HCT116 (cell line): ENCODE data around the gene TRPC6. TPM values are rescaled to one million over a fixed set of nuclear protein-coding genes. Genes with fewer than 3 reads are reported as not detected.

ENCODE experiments used
- ATAC-seq: fragments of 200-7000 bp; cut with Tn5 transposase; 2 replicates; pipeline ENCODE4 v1.9.1; 2020; ENCODE audit warnings: mild to moderate bottlenecking, moderate library complexity
- BruUV-seq: library from RNA; stranded (reverse); fragments of 400-500 nt; replicated peaks from 2 replicates; lab custom pipeline; 2021; lab: Mats Ljungman, UMichigan
- CTCF ChIA-PET: fragments of 300-600 bp; sonication (Branson Sonifier 250); formaldehyde crosslinking; loops from one replicate; lab custom pipeline; 2021; ENCODE audit warnings: antibody characterized with exemption; lab: Charles Lee
- POLR2A ChIA-PET: fragments of 300-600, 350-600 bp; sonication (Branson Sonifier 250); formaldehyde crosslinking; loops from one replicate; lab custom pipeline; 2021; ENCODE audit warnings: antibody characterized with exemption; lab: Charles Lee
- RAD21 ChIA-PET, 2 experiments: fragments of 300-600 bp; sonication (Branson Sonifier 250); formaldehyde crosslinking; loops; one replicate each; lab custom pipeline; 2023; ENCODE audit warnings: low total read pairs in 2 of 2; ENCODE audit not compliant: uncharacterized antibody in 2 of 2, unreplicated experiment in 2 of 2, low non-redundant PET in 1 of 2; lab: Charles Lee
- DNase-seq: peaks from one replicate; pipeline ENCODE4 v3.0.0-alpha.2; 2010; ENCODE audit warnings: low read depth, low spot score
- H2AFZ ChIP-seq: fragments of 200-600 bp; shearing (Covaris generic), sonication (generic); 2 replicates; pipeline ENCODE4 v1.6.1; 2017; ENCODE audit warnings: low read depth, mixed run types, mixed read lengths, antibody characterized with exemption, low read length; ENCODE audit not compliant: poor library complexity, severe bottlenecking
- H3K27ac ChIP-seq: 2 replicates; pipeline ENCODE4 v1.5.1; 2012; ENCODE audit warnings: low read depth, low read length
- H3K27me3 ChIP-seq: fragments of 200-600 bp; sonication (generic); 2 replicates; pipeline ENCODE4 v1.6.1; 2016; ENCODE audit warnings: mixed run types, low read length, mixed read lengths; ENCODE audit not compliant: insufficient read depth
- H3K36me3 ChIP-seq, 2 experiments: fragments of 200-500 bp in 1 of 2; fragments of 200-600 bp in 1 of 2; sonication (Bioruptor generic) in 1 of 2; sonication (generic) in 1 of 2; 2 replicates each; pipeline versions ENCODE4 v1.5.1 to v1.6.1; 2014 to 2016; ENCODE audit warnings: low read length in 2 of 2, inconsistent platforms in 1 of 2, mixed read lengths in 1 of 2, mixed run types in 1 of 2; ENCODE audit not compliant: insufficient read depth in 2 of 2, control insufficient read depth in 1 of 2
- H3K4me1 ChIP-seq, 2 experiments: fragments of 200-600 bp in 1 of 2; sonication (generic) in 1 of 2; 2 replicates each; pipeline versions ENCODE4 v1.5.1 to v1.6.1; 2012 to 2017; ENCODE audit warnings: low read length in 2 of 2, inconsistent platforms in 1 of 2, mild to moderate bottlenecking in 1 of 2, mixed read lengths in 1 of 2, mixed run types in 1 of 2, moderate library complexity in 1 of 2; ENCODE audit not compliant: insufficient read depth in 2 of 2, control insufficient read depth in 1 of 2
- H3K4me2 ChIP-seq: fragments of 200-600 bp; sonication (generic); 2 replicates; pipeline ENCODE4 v1.6.1; 2017; ENCODE audit warnings: mixed run types, low read length, mixed read lengths
- H3K4me3 ChIP-seq, 2 experiments: fragments of 200-600 bp in 1 of 2; sonication (generic) in 1 of 2; replicated peaks in 1 of 2; 2 replicates each; pipeline ENCODE4 v1.5.1; 2011 to 2016; ENCODE audit warnings: low read length in 2 of 2, control low read depth in 1 of 2, low read depth in 1 of 2, mild to moderate bottlenecking in 1 of 2, mixed read lengths in 1 of 2, mixed run types in 1 of 2
- H3K79me2 ChIP-seq: fragments of 200-600 bp; sonication (generic); 2 replicates; pipeline ENCODE4 v1.6.1; 2017; ENCODE audit warnings: mild to moderate bottlenecking, mixed run types, low read length, moderate library complexity, mixed read lengths; ENCODE audit not compliant: insufficient read depth
- H3K9ac ChIP-seq: fragments of 200-600 bp; sonication (generic); 2 replicates; pipeline ENCODE4 v1.6.1; 2016; ENCODE audit warnings: low read length, mixed read lengths
- H3K9me2 ChIP-seq: fragments of 200-600 bp; sonication (generic), shearing (Covaris generic); 2 replicates; pipeline ENCODE4 v1.6.1; 2017; ENCODE audit warnings: mixed run types, mild to moderate bottlenecking, moderate library complexity; ENCODE audit not compliant: insufficient read depth
- H3K9me3 ChIP-seq, 2 experiments: fragments of 200-500 bp in 1 of 2; fragments of 200-600 bp in 1 of 2; sonication (Bioruptor generic) in 1 of 2; sonication (generic) in 1 of 2; 2 replicates each; pipeline ENCODE4 v1.6.1; 2014 to 2017; ENCODE audit warnings: low read length in 2 of 2, mixed read lengths in 2 of 2, inconsistent platforms in 1 of 2, low read depth in 1 of 2, mild to moderate bottlenecking in 1 of 2, mixed run types in 1 of 2, moderate library complexity in 1 of 2; ENCODE audit not compliant: control insufficient read depth in 1 of 2, insufficient read depth in 1 of 2
- H4K20me1 ChIP-seq: fragments of 200-600 bp; sonication (generic), shearing (Covaris generic); 2 replicates; pipeline ENCODE4 v1.6.1; 2017; ENCODE audit warnings: mixed run types, mild to moderate bottlenecking, moderate library complexity; ENCODE audit not compliant: insufficient read depth
- FOSL1 ChIP-seq: IDR thresholded peaks from 2 replicates; pipeline ENCODE4 v1.6.1; 2012; ENCODE audit warnings: low read depth
- POLR2AphosphoS5 ChIP-seq: IDR thresholded peaks from 2 replicates; pipeline ENCODE4 v1.6.1; 2011; ENCODE audit warnings: mild to moderate bottlenecking, low read depth, low read length, moderate library complexity
- SIN3A ChIP-seq: IDR thresholded peaks from 2 replicates; pipeline ENCODE4 v1.6.1; 2012; ENCODE audit warnings: low read depth
- TCF7L2 ChIP-seq: IDR thresholded peaks from 2 replicates; pipeline ENCODE4 v1.7.0; 2011; ENCODE audit warnings: borderline replicate concordance, inconsistent platforms; ENCODE audit not compliant: insufficient read depth, insufficient read length; ENCODE audit errors: extremely low read depth
- ZNF274 ChIP-seq: fragments of 200-500 bp; sonication (Bioruptor generic); IDR thresholded peaks from 2 replicates; pipeline ENCODE4 v1.6.1; 2014; ENCODE audit warnings: mild to moderate bottlenecking, low read depth, low read length, inconsistent platforms
- intact Hi-C: fragments of 100-400 bp; cut with micrococcal nuclease; formaldehyde crosslinking; loops from 2 replicates; pipeline ENCODE4 v1.10.0; 2022
- total RNA-seq: library from RNA; stranded (reverse); gene quantifications from one replicate; pipeline ENCODE4 v1.2.1, GENCODE V29; 2021; ENCODE audit not compliant: unreplicated experiment
- TF ChIP-seq, protein P1 (sequence below), 3 experiments: fragments of 200-600 bp in 1 of 3; sonication (generic) in 1 of 3; IDR thresholded peaks in 2 of 3; conservative IDR thresholded peaks in 1 of 3; 2 replicates each; pipeline ENCODE4 v1.5.1; 2012 to 2017; ENCODE audit warnings: low read depth in 2 of 3, low read length in 2 of 3, antibody characterized with exemption in 1 of 3, borderline replicate concordance in 1 of 3, control low read depth in 1 of 3, mild to moderate bottlenecking in 1 of 3, mixed read lengths in 1 of 3, mixed run types in 1 of 3, moderate library complexity in 1 of 3; ENCODE audit not compliant: insufficient read depth in 1 of 3
- TF ChIP-seq, protein P2 (sequence below): IDR thresholded peaks from 2 replicates; pipeline ENCODE4 v1.6.1; 2012; ENCODE audit warnings: low read depth

TRPC6 gene
- total RNA-seq, 1 experiment from 2014 or later = not detected

DNA sequence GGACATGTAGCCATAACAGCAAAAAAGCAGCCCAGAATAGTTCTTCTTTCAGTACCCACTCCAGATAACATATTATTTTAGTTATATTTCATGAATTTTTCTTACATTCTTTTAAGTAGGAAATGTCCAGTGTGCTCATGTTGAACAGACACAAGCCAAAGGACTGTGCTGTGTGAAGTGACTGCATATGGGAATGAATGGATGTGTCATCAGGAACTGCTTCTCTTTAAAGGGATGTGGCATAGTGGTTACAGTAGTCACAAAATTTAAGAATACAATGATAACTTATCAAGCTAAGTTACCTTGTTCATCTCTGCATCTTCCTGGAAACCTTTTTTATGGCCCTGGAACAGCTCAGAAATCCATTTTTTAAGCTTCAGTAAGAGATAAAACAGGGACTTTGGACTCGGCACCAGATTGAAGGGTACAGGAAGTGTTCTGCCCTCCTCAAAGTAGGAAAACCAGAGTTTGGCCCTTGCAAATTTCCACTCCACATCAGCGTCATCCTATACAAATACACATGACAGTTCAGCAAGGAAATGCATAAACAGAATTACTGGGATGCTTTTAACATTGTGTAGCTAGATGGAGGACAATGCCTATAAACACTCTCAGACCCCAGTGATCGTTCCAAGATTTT lies 112.8 kb downstream of the TRPC6 start:
- no peaks in the 10 kb centered on the region for H4K20me1 ChIP-seq
- intact Hi-C loops = no loop called here
- TF ChIP-seq, protein P1, sequence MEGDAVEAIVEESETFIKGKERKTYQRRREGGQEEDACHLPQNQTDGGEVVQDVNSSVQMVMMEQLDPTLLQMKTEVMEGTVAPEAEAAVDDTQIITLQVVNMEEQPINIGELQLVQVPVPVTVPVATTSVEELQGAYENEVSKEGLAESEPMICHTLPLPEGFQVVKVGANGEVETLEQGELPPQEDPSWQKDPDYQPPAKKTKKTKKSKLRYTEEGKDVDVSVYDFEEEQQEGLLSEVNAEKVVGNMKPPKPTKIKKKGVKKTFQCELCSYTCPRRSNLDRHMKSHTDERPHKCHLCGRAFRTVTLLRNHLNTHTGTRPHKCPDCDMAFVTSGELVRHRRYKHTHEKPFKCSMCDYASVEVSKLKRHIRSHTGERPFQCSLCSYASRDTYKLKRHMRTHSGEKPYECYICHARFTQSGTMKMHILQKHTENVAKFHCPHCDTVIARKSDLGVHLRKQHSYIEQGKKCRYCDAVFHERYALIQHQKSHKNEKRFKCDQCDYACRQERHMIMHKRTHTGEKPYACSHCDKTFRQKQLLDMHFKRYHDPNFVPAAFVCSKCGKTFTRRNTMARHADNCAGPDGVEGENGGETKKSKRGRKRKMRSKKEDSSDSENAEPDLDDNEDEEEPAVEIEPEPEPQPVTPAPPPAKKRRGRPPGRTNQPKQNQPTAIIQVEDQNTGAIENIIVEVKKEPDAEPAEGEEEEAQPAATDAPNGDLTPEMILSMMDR (IDR thresholded peaks at IDR 0.05 in 2 of 3, conservative IDR thresholded peaks at IDR 0.05 in 1 of 3; ENCODE audit: borderline replicate concordance in 1 of 3, insufficient read depth in 1 of 3, low read depth in 2 of 3, low read length in 2 of 3) = no peak
- TF ChIP-seq ZNF274 = no peak
- TF ChIP-seq, protein P2, sequence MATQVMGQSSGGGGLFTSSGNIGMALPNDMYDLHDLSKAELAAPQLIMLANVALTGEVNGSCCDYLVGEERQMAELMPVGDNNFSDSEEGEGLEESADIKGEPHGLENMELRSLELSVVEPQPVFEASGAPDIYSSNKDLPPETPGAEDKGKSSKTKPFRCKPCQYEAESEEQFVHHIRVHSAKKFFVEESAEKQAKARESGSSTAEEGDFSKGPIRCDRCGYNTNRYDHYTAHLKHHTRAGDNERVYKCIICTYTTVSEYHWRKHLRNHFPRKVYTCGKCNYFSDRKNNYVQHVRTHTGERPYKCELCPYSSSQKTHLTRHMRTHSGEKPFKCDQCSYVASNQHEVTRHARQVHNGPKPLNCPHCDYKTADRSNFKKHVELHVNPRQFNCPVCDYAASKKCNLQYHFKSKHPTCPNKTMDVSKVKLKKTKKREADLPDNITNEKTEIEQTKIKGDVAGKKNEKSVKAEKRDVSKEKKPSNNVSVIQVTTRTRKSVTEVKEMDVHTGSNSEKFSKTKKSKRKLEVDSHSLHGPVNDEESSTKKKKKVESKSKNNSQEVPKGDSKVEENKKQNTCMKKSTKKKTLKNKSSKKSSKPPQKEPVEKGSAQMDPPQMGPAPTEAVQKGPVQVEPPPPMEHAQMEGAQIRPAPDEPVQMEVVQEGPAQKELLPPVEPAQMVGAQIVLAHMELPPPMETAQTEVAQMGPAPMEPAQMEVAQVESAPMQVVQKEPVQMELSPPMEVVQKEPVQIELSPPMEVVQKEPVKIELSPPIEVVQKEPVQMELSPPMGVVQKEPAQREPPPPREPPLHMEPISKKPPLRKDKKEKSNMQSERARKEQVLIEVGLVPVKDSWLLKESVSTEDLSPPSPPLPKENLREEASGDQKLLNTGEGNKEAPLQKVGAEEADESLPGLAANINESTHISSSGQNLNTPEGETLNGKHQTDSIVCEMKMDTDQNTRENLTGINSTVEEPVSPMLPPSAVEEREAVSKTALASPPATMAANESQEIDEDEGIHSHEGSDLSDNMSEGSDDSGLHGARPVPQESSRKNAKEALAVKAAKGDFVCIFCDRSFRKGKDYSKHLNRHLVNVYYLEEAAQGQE = no peak
- TF ChIP-seq TCF7L2 = no peak
- no peak for TF ChIP-seq FOSL1
- no peak for TF ChIP-seq POLR2AphosphoS5
- no peak for TF ChIP-seq SIN3A
- no peaks in the 10 kb centered on the region for H3K79me2 ChIP-seq
- no TSS peak for BruUV-seq
- H3K36me3 ChIP-seq = no peaks in the 10 kb centered on the region
- no peak overlapping the region for H3K27ac ChIP-seq
- CTCF ChIA-PET = interaction anchor here (1.0 kb wide), 1 partner anchor 537 kb away, joined by 4 read pairs; no protein-coding TSS in a partner anchor
- POLR2A ChIA-PET = interaction anchor here (0.6 kb wide), 1 partner anchor 389 kb away, joined by 3 read pairs; no protein-coding TSS in a partner anchor
- no peak overlapping the region for H3K9ac ChIP-seq
- H3K9me3 ChIP-seq = no peaks in the 10 kb centered on the region
- H3K9me2 ChIP-seq = no peaks in the 10 kb centered on the region
- DNase-seq (no peak), ATAC-seq (no peak)
- H3K27me3 ChIP-seq = no peaks in the 10 kb centered on the region
- H2AFZ ChIP-seq = no peak overlapping the region
- H3K4me3 ChIP-seq = no peak overlapping the region
- RAD21 ChIA-PET = no interaction called here
- H3K4me2 ChIP-seq = no peak overlapping the region
- no peaks in the 10 kb centered on the region for H3K4me1 ChIP-seq
